OCI-LY7 (cell line): Measurements from ENCODE around the gene VOPP1.

Experiments
- EZH2phosphoT487 ChIP-seq: fragments of 200-600 bp; sonication (generic); IDR thresholded peaks from 2 replicates; pipeline ENCODE4 v1.6.1; 2018; ENCODE audit warnings: low read depth, borderline replicate concordance, mild to moderate bottlenecking, mixed run types, antibody characterized with exemption, low read length, moderate library complexity, mixed read lengths
- TF ChIP-seq, protein P1 (sequence below): fragments of 200-600 bp; sonication (generic); conservative IDR thresholded peaks from 2 replicates; pipeline ENCODE4 v1.5.1; 2014; ENCODE audit warnings: mild to moderate bottlenecking, antibody characterized with exemption, low read length, moderate library complexity, mixed read lengths

DNA sequence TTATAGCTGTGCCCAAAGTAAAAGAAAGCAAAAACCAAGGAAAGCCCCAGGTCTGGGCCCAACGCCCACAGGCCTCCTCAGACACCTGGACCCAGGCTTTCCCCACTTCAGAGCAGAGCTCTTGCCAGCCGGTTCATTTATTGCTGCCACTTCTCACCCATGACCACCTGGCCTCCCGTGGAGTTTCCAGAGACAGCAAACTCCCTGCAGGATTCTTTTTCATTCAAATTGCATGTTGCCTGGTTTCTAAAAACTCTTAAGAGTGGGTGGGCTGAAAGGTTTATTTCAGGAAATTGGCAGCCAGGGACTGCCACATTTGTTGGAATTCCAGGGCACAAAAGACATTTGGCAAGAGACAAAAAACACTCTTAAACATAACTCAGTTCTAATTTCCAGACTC lies 4.7 kb downstream of the VOPP1 start:
- TF ChIP-seq, protein P1, sequence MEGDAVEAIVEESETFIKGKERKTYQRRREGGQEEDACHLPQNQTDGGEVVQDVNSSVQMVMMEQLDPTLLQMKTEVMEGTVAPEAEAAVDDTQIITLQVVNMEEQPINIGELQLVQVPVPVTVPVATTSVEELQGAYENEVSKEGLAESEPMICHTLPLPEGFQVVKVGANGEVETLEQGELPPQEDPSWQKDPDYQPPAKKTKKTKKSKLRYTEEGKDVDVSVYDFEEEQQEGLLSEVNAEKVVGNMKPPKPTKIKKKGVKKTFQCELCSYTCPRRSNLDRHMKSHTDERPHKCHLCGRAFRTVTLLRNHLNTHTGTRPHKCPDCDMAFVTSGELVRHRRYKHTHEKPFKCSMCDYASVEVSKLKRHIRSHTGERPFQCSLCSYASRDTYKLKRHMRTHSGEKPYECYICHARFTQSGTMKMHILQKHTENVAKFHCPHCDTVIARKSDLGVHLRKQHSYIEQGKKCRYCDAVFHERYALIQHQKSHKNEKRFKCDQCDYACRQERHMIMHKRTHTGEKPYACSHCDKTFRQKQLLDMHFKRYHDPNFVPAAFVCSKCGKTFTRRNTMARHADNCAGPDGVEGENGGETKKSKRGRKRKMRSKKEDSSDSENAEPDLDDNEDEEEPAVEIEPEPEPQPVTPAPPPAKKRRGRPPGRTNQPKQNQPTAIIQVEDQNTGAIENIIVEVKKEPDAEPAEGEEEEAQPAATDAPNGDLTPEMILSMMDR: no peak
- TF ChIP-seq EZH2phosphoT487: no peak
